NCI-H526 (cell line): ENCODE measurements around the gene PRDM15.

Experiments
- DNase-seq, 2 experiments: peaks; one replicate each; lab custom pipeline; 2025; lab: John Stamatoyannopoulos, UW

Gene PRDM15

DNA sequence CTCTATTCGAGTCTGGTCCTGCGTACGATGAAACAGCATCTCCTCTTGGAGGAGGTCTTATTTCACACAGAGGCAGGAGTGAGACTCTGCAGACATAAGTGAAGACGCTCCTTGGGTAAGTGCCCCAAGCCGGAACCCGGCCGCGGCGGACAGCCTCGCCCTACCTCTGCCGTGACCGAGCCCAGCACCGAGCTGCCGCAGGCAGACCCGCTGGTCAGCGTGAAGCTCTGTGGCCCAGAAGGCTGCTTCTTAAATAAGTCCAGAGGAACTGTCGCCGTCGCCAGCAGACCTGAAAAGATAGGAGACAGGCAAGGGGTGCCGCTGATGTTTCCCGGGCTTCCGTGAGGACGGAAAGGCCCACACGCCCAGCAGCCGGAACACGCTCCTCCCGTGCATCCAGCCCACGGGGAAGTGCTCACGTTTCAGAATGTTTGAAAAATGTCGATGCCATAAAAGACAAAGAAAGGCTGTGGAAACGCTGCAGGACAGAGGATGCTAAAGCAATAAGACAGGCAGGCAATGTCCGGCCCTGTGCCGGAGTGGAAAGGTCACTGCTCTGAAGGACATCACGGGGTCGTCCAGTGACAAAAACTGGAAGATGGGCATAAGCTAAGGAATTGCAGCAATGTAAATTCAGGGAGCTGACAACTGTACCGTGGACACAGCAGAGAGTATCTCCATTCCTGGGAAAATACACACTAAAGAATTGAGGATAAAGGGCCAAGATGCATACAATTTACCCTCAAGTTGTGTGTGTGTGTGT is 28.5 kb upstream of the PRDM15 start:
- no peak for DNase-seq

DNA sequence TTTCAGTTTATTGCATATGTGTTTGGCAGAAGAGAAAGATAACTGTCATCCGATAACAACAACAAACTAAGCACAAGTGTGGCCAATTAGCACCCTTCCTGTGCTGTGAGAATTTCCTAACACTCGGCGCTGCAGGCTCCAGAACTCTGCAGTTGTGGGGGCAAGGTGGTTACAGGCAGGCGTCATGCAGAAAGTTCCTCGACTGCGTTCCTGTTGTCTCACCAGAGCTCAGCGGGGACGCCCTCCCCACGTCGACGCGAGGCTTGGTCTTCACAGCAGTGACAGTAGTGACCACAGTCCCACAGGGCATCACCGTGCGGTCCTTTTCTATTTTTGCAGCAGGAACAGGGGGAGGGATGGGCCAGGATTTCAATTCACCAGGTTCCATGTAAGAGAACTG is 27.6 kb upstream of the PRDM15 start:
- DNase-seq: no peak

DNA sequence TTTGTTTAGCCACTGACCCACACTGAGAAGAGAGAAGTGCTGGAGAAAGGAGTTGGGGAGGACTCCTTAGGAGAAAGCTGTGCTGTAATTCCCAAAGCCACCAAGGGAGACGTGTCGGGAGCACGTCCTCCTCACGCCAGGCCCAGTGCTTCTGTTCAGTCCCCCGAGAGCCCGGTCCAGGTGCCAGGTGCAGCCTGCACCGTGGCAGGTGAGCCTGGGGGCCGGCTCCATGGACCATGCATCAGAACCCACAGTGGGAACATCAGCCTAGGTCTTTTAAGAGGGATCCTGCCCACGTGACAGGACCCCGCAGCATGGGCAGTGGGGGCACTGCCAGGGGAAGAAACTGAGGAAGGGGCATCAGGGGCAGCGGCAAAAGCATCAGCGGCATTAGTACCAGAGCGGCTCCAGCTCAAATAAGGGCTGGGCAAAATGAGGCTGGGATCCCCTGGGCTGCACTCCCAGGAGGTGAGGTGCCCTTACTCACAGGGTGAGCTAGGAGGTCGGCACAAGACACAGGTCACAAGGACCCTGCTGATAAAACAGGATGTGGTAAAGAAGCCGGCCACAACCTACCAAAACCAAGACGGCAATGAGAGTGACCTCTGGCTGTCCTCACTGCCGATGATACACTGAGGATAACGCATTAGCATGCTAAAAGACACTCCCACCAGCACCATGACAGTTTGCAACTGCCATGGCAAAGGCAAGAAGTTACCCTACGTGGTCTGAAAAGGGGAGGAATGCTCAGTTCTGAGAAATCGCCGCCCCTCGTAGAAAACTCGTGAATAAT is 24.6 kb upstream of the PRDM15 start:
- DNase-seq: no peak

DNA sequence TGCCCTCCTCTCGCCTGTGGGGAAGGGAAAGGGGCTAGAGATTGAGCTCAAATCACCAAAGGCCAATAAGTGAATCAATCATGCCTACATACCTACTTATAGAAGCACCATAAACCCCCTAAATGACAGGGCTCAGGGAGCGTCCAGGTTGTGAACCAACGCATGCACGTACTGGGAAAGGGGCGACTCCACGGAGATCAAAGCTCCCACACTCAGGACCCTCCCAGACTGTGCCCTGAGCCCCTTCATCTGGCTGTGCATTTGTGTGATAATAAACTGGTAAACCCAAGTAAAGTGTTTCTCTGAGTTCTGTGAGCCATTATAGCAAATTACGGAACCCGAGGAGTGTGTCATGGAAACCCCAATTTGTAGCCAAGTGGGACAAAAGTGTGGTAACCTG is 23.8 kb upstream of the PRDM15 start:
- no peak for DNase-seq

- DNase-seq: no peak
Measured at GRCh38 chr21:41901782-41902181, 22.6 kb upstream of the PRDM15 start.

DNA sequence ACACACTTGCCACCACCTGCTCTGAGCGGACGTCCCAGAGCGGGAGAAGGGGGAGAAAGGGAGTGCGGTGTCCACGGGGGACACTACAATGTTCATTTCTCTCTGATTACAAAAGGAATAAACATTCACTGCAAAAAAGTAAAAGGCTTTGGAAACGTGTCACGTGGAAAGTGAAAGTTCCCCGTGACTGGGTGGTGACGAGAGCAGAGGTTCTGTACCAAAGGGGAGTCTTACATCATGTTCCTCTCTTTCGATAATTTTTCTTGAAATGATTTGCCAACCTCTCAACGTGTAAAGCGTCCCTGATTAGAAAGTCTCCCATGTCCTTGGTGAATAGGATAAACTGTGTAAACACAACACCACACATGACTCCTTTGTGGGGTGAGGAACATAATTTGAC is 22.0 kb upstream of the PRDM15 start:
- DNase-seq: no peak

GRCh38 chr21:41900401-41900800 is 21.3 kb upstream of the PRDM15 start:
- no peak for DNase-seq

DNA sequence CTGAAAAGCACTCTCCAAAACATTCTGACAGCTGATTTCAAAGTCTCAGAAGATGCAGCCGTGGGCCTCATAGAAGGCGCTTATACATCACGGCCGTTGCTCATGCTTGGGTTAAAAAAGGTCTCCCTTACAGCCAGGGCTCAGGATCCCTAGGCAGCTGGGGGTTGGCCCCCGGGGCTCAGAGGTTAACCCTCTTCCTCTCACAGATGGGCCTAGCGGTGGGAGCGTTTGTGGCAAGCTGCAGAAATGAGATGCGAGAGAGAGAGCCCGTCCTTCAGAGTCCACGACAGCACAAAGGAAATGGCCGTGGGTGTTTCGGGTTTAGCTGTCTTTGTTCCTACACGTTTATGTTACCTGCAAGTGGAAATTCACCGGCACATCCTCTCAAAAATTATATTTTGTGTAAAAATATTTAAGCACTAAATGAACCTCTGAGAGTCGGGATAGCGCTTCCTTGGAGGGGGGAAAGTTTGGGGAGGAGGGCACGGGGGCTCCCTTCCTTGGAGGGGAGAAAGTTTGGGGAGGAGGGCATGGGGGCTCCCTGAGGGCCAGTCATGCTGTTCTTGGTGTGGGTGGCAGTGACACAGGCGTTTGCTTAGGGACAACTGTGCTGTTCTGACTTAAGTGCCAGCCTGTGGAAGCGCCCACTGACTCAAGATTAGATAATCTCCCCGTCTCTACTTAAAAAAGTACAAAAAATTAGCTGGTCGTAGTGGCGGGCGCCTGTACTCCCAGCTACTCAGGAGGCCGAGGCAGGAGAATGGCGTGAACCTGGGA is 20.5 kb upstream of the PRDM15 start:
- DNase-seq: no peak

- DNase-seq: no peak
Measured at GRCh38 chr21:41898998-41899397, 19.9 kb upstream of the PRDM15 start.

DNA sequence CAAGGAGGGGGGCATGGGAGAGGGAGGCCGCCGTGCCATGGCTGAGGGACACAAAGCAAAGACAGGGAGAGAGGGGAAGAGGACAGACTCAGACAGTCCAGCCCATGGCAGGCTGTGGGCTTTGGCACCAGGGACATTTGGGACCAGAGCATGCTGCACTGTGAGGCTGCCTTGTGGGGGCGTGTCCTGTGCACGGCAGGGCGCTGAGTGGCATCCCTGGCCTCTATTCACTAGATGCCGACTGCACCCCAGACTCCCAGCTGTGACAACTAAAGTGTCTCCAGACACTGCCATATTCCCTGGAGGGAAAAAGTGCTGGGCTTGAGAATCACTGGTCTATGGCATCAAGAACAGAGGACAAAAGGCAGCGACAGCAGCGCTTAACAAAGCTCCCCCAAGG is 18.6 kb upstream of the PRDM15 start:
- no peak for DNase-seq

GRCh38 chr21:41897047-41897669 is 18.0 kb upstream of the PRDM15 start:
- no peak for DNase-seq

DNA sequence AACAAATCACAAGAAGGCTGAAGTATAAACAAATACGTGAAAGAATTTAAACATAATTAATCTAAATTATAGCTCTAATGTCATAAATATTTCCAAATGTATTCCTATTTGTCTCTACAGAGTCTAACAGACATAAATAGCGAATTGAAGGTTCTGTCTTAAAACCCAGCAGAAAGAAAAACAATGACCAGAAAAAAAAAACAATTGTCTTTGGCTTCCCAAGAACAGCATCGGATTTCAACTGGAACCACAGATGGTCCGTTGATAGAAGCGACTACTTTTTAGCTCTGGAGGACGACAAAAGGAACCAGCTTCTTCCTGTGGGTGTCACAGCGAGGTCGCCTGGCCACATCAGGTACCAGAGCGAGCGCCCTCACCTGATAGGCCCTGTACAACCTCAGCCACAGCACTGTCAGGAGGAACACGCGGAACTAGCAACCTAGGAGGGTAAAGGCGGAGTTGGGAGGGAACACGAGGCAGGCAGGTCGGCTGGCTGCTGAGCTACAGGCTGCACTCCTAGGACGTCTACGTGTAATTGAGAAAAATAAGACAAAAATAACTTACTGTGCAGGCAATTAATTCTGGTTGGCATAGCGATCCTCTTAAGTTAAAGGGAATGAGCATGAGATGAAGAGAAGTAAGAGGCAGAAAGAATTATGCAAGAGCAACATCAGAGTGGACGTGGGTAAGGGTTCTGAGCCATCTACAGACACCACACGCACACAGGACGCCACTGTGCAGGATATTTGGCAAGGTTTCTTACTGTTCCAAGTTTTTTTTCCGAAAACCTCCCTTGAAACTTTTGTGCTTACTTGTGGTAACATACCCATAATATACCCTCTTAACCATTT is 16.7 kb upstream of the PRDM15 start:
- no peak for DNase-seq

DNA sequence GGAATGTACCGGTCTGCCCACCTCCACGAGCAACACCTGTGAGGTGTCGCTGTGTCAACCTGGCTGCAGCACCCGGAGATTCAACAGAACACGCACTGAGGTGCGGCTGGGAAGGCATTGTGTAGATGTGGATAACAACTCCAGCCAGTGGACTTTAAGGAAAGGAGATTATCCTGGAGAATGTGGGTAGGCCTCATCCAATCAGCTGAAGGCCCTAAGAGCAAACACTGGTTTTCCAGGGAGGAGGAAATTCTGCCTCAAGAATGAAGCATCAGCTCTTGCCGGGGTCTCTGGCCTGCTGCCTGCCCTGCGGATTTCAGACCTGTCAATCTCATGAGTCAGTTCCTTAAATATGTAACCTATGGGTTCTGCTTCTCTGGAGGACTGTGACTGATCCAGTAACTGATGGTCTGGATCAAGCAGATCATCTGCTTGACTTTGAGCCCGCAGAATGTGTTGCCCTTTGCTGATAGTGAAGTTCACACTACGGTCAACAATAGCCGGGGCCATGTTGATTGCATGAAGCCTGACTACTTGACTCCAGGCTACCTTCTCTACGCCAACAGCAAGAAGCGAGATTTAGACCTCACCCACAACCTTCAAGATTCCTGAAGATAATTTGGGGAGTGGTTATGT is 15.9 kb upstream of the PRDM15 start:
- no peak for DNase-seq

- DNase-seq: no peak
Measured at GRCh38 chr21:41894511-41894910, 15.4 kb upstream of the PRDM15 start.

DNA sequence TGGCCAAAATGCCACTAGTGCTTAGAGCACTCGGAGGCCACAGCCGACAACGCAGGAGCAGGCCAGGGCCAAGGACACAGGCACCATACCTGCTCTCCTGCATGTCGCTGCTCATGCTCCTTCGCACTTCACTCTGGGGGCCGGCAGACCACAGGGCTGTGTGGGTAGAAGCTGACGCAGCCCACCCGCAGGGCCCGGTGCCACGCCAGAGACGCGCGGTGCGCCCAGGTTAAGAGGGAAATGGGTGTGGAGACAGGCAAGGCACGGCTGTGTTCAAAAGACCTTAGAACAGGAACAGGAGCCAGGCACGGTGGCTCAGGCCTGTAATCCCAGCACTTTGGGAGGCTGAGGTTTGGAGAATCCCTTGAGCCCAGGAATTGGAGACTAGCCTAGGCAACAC is 13.6 kb upstream of the PRDM15 start:
- DNase-seq: no peak

DNA sequence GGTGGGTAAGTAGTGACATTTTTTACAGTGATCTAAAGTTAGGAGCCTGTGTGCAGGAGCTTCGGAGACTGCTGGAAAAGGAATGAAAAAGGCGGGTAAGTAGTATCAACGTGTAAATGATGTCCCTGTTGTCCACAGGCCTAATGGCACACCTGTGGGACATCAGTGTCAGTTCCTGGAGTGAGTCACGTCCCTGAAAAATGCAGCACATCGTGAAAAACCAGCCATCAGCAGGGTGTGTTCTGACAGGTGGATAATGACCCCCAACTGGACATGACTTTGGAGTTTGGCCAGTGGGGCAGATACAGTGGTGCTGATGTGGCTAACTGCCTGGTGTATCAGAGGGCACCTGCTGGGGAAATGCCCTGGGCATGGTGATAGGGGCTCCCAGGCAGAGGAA is 12.0 kb upstream of the PRDM15 start:
- no peak for DNase-seq

GRCh38 chr21:41890355-41890754 is 11.2 kb upstream of the PRDM15 start:
- no peak for DNase-seq

- DNase-seq: no peak
Measured at GRCh38 chr21:41888749-41889376, 9.7 kb upstream of the PRDM15 start.

DNA sequence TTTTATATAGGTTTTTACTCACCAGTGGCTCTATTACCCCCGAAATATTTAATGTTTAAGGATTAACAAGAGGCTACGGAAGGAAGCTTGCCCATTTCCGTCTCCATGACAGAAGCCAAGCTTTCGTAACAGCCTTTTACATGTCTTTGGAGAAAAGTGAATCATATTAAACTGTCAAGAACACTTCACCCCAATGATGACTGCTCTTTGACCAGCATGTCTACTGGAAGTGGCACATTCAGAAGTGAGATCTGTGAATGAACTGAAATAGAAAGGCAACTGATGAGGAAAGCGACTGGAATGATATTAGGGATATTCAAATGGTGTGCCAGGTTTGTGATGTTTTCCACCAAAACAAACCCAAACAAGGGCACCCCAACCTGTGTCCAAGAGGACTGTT is 8.5 kb upstream of the PRDM15 start:
- no peak for DNase-seq

DNA sequence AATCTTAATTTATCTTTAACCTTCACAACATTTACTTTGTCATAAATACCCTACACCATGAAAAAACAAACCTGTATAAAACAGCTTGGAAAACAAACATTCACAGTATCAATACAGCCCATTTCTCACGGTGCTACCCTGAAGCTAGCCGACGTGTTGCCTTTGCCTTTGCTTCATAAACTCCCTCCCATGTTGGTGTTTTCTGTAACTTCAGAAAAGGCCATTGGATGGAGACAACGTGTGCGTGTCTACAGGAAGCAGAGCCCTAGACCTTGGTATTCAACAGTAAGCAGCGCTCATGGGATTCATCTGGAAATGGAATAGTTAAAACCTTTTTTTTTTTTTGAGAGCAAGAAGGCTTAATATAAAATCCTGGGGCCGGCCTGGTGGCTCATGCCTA is 7.2 kb upstream of the PRDM15 start:
- no peak for DNase-seq
